DND-41 (cell line): ENCODE measurements around the gene PGAM2.

ENCODE experiments used
- ATAC-seq: fragments of 200-7000 bp; cut with Tn5 transposase; 3 replicates; pipeline ENCODE4 v1.9.1; 2021; ENCODE audit warnings: low read depth; ENCODE audit not compliant: insufficient read depth
- DNase-seq: peaks from one replicate; pipeline ENCODE4 v3.0.0-alpha.2; 2020
- H2AFZ ChIP-seq: 2 replicates; pipeline ENCODE4 v1.6.0; 2012; ENCODE audit warnings: low read depth, low read length
- H3K27ac ChIP-seq: 2 replicates; pipeline ENCODE4 v1.5.1; 2012; ENCODE audit warnings: low read length, inconsistent platforms
- H3K27me3 ChIP-seq: fragments of 200-600 bp; sonication (generic); 2 replicates; pipeline ENCODE4 v1.6.0; 2012; ENCODE audit warnings: low read length, mild to moderate bottlenecking, inconsistent platforms; ENCODE audit not compliant: insufficient read depth, poor library complexity
- H3K36me3 ChIP-seq: 2 replicates; pipeline ENCODE4 v1.5.1; 2012; ENCODE audit warnings: low read length, inconsistent platforms; ENCODE audit not compliant: insufficient read depth
- H3K4me1 ChIP-seq: 2 replicates; pipeline ENCODE4 v1.5.1; 2012; ENCODE audit warnings: mild to moderate bottlenecking, low read length; ENCODE audit not compliant: insufficient read depth
- H3K4me2 ChIP-seq: 2 replicates; pipeline ENCODE4 v1.6.0; 2012; ENCODE audit warnings: mild to moderate bottlenecking, moderate library complexity, low read length, inconsistent platforms; ENCODE audit not compliant: insufficient read depth
- H3K4me3 ChIP-seq, 2 experiments: fragments of 200-600 bp in 1 of 2; shearing (Covaris generic) in 1 of 2; 2 replicates each; pipeline ENCODE4 v1.5.1; 2012 to 2016; ENCODE audit warnings: inconsistent platforms in 2 of 2, low read length in 2 of 2, mild to moderate bottlenecking in 2 of 2, low read depth in 1 of 2, moderate library complexity in 1 of 2
- H3K79me2 ChIP-seq: 2 replicates; pipeline ENCODE4 v1.6.0; 2012; ENCODE audit warnings: low read length, inconsistent platforms; ENCODE audit not compliant: insufficient read depth
- H3K9ac ChIP-seq: 2 replicates; pipeline ENCODE4 v1.6.0; 2012; ENCODE audit warnings: low read depth, mild to moderate bottlenecking, inconsistent platforms, low read length, moderate library complexity
- H3K9me3 ChIP-seq: 2 replicates; pipeline ENCODE4 v1.5.1; 2012; ENCODE audit warnings: low read length, moderate library complexity, mild to moderate bottlenecking, inconsistent platforms; ENCODE audit not compliant: insufficient read depth, severe bottlenecking
- H4K20me1 ChIP-seq: 2 replicates; pipeline ENCODE4 v1.6.0; 2012; ENCODE audit warnings: low read length; ENCODE audit not compliant: insufficient read depth
- CTCF ChIP-seq: IDR thresholded peaks from 2 replicates; pipeline ENCODE4 v1.5.1; 2012; ENCODE audit warnings: borderline replicate concordance, low read length, moderate library complexity, mild to moderate bottlenecking; ENCODE audit not compliant: poor library complexity, severe bottlenecking; ENCODE audit errors: extremely low read depth
- EZH2 ChIP-seq: IDR thresholded peaks from 3 replicates; pipeline ENCODE4 v1.6.1; 2012; ENCODE audit warnings: borderline replicate concordance, low read depth, mild to moderate bottlenecking, moderate library complexity, low read length, inconsistent platforms; ENCODE audit not compliant: severe bottlenecking

PGAM2 gene

GRCh38 chr7:44098092-44099068 lies 33.0 kb upstream of the PGAM2 start:
- Histone ChIP-seq H3K4me1 (peaks cover 93% of the 10 kb centered on the region), H3K9me3 (peaks cover under 1% of the 10 kb centered on the region), H3K4me2 (peak overlapping the region; percentile 31; the same call in 1 of the 2 replicates), H3K27me3 (no peaks in the 10 kb centered on the region), H3K27ac (peak overlapping the region; percentile 97), H3K36me3 (no peaks in the 10 kb centered on the region), H3K4me3 (no peak overlapping the region), H3K9ac (peak overlapping the region; percentile 59), H3K79me2 (peaks cover 5% of the 10 kb centered on the region), H2AFZ (peak overlapping the region; percentile 40; the same call in 1 of the 2 replicates), H4K20me1 (no peaks in the 10 kb centered on the region)
- TF ChIP-seq CTCF = no peak
- no peak for TF ChIP-seq EZH2
- ATAC-seq = peak; percentile 19
- DNase-seq = peak; percentile 70

GRCh38 chr7:44097064-44097932 lies 31.9 kb upstream of the PGAM2 start:
- Histone ChIP-seq H4K20me1 (no peaks in the 10 kb centered on the region), H3K36me3 (no peaks in the 10 kb centered on the region), H3K4me3 (peak overlapping the region in 1 of 2 experiments; percentile 2; a peak in 1 of 4 replicates), H3K4me2 (peak overlapping the region; percentile 39), H3K27me3 (no peaks in the 10 kb centered on the region), H3K79me2 (no peaks in the 10 kb centered on the region), H3K9me3 (peaks cover 3% of the 10 kb centered on the region), H3K4me1 (peaks cover 86% of the 10 kb centered on the region), H3K27ac (peak overlapping the region; percentile 97), H3K9ac (peak overlapping the region; percentile 59), H2AFZ (peak overlapping the region; percentile 31; the same call in 1 of the 2 replicates)
- ATAC-seq (peak; percentile 85), DNase-seq (peak; percentile 95)
- TF ChIP-seq EZH2 (no peak), CTCF (peak; percentile 68)

GRCh38 chr7:44096326-44096881 lies 31.0 kb upstream of the PGAM2 start:
- peak; percentile 70 for DNase-seq
- H2AFZ ChIP-seq = peak overlapping the region; percentile 19
- peak overlapping the region; percentile 59 for H3K9ac ChIP-seq
- peaks cover 77% of the 10 kb centered on the region for H3K4me1 ChIP-seq
- TF ChIP-seq CTCF (peak; percentile 33), EZH2 (no peak)
- H3K27me3 ChIP-seq = no peaks in the 10 kb centered on the region
- H3K36me3 ChIP-seq = no peaks in the 10 kb centered on the region
- H3K9me3 ChIP-seq = peaks cover 3% of the 10 kb centered on the region
- H3K79me2 ChIP-seq = no peaks in the 10 kb centered on the region
- peak overlapping the region in 1 of 2 experiments; percentile 2; a peak in 1 of 4 replicates for H3K4me3 ChIP-seq
- H4K20me1 ChIP-seq = no peaks in the 10 kb centered on the region
- H3K27ac ChIP-seq = peak overlapping the region; percentile 97
- peak; percentile 21 for ATAC-seq
- H3K4me2 ChIP-seq = peak overlapping the region; percentile 39
